Cardiac muscle cell (in vitro differentiated cells and primary cell): ENCODE results near the gene PICALM. TPM values are rescaled to one million over a fixed set of nuclear protein-coding genes. Genes with fewer than 3 reads are reported as not detected.

Experiments
- DNase-seq, 2 donors: peaks; one replicate each; pipeline versions ENCODE4 v3.0.0 to v3.0.0-alpha.2; 2010 to 2017; ENCODE audit warnings: low read depth in 1 of 2, low spot score in 1 of 2
- H3K27ac ChIP-seq: fragments of 200-600 bp; sonication (generic); 2 replicates; pipeline ENCODE4 v1.5.1; 2016
- H3K27me3 ChIP-seq: fragments of 200-600 bp; sonication (generic); 2 replicates; pipeline ENCODE4 v1.6.0; 2016; ENCODE audit warnings: control low read depth
- H3K36me3 ChIP-seq: fragments of 200-600 bp; sonication (generic); 2 replicates; pipeline ENCODE4 v1.5.1; 2016; ENCODE audit warnings: control low read depth
- H3K4me1 ChIP-seq: fragments of 200-600 bp; sonication (generic); 2 replicates; pipeline ENCODE4 v1.8.1; 2017; ENCODE audit warnings: low read depth, mild to moderate bottlenecking, mixed run types
- H3K4me3 ChIP-seq: fragments of 200-600 bp; sonication (generic); 2 replicates; pipeline ENCODE4 v1.5.1; 2016; ENCODE audit warnings: mild to moderate bottlenecking
- H3K9me3 ChIP-seq: fragments of 200-600 bp; sonication (generic); 2 replicates; pipeline ENCODE4 v1.5.1; 2017; ENCODE audit warnings: low read depth, mild to moderate bottlenecking, control low read depth
- polyA plus RNA-seq: library from polyadenylated mRNA; unstranded; fragments of >200 nt; fragmentation: Nextera tagmentation; extraction: Ambion mirVana; gene quantifications from 2 replicates; pipeline ENCODE4 v1.2.1, GENCODE V29; 2016
- total RNA-seq: library from RNA; depleted of rRNA; stranded (reverse); fragments of >200 nt; gene quantifications from 2 replicates; pipeline ENCODE4 v1.2.3, GENCODE V29; 2016
- TF ChIP-seq, protein P1 (sequence below): IDR thresholded peaks from 2 replicates; pipeline ENCODE4 v1.5.1; 2012; ENCODE audit warnings: low read depth, mild to moderate bottlenecking, low read length

The PICALM gene
- total and polyA plus RNA-seq, 2 experiments from 2014 or later, result 49.9 to 110 TPM

GRCh38 chr11:85945296-85945695, 123.6 kb downstream of the PICALM start:
- DNase-seq, result no peak
- no peaks in the 10 kb centered on the region for H3K4me1 ChIP-seq
- TF ChIP-seq, protein P1, sequence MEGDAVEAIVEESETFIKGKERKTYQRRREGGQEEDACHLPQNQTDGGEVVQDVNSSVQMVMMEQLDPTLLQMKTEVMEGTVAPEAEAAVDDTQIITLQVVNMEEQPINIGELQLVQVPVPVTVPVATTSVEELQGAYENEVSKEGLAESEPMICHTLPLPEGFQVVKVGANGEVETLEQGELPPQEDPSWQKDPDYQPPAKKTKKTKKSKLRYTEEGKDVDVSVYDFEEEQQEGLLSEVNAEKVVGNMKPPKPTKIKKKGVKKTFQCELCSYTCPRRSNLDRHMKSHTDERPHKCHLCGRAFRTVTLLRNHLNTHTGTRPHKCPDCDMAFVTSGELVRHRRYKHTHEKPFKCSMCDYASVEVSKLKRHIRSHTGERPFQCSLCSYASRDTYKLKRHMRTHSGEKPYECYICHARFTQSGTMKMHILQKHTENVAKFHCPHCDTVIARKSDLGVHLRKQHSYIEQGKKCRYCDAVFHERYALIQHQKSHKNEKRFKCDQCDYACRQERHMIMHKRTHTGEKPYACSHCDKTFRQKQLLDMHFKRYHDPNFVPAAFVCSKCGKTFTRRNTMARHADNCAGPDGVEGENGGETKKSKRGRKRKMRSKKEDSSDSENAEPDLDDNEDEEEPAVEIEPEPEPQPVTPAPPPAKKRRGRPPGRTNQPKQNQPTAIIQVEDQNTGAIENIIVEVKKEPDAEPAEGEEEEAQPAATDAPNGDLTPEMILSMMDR, result no peak
- no peaks in the 10 kb centered on the region for H3K9me3 ChIP-seq
- H3K27ac ChIP-seq, result no peak overlapping the region
- H3K4me3 ChIP-seq, result no peak overlapping the region
- no peaks in the 10 kb centered on the region for H3K27me3 ChIP-seq
- no peaks in the 10 kb centered on the region for H3K36me3 ChIP-seq

DNA sequence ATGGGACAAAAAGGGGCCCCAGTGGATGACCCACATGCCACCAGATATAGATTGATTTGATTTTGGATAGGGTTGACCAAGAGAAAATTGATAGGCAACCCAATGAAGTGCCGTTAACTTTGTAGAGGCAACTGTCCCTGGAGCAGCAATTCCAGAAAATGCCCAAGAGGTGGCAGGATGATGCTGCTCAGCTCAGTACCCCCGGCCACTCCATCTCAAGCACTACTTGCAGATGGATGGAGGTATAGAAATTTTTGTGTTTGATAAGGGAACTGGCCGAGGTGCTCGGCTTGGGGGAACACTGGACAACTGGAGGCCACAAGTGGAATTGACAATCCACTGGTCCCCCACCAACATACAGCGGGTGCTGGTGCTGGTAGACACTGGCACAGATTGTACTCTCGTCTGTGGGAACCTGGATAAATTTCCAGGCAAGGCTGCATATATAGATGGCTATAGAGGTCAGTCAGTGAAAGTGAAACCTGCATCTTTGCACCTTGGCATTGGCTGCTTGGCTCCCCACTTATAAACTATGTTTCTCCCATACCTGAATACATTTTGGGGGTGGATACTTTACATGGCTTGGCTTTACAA, 127.4 kb downstream of the PICALM start:
- TF ChIP-seq, protein P1, result peak; percentile 78
- Histone ChIP-seq H3K4me1 (no peaks in the 10 kb centered on the region), H3K9me3 (no peaks in the 10 kb centered on the region), H3K27ac (no peak overlapping the region), H3K4me3 (no peak overlapping the region), H3K27me3 (no peaks in the 10 kb centered on the region), H3K36me3 (no peaks in the 10 kb centered on the region)
- peak; percentile 72 to 86 for DNase-seq

DNA sequence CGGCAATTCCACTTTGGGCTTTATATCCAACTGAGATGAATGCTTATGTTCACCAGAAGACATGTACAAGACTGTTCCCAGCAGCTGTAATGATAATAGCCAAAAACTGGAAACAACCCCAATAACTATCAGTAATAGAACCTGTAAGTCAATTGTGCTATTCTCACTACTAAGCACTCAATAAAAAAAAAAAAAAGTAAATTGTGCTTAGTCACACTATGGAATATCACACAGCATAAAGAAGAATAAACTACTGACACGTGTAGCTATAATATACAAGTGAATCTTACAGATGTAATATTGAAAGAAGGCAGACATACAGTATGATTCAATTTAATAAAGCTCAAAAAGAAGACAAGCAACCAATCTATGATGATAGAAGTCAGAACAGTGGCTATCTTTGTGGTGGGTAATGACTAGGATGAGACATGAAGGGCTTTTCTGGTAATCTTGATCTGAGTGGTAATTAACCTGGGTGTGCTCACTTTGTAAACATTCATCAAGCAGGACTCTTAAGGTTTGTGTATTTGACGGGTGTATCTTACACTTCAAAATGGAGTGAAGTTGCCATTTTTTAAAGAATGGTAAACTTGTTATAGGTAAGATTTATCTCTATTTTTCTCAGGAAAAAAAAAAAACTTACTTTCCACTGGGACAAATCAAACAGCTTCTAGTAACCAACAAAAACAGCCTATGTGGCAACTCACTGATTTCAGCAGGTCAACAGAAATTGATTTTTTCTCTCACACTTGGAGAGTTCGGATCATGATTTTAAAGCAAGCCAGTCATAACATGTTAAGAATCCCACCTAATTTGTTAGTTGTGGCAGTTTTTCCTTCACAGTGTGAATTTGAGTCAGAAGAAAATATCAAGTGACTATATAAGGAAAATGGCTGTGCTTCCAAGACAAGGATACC, 129.5 kb downstream of the PICALM start:
- H3K4me1 ChIP-seq, result no peaks in the 10 kb centered on the region
- no peak overlapping the region for H3K4me3 ChIP-seq
- TF ChIP-seq, protein P1, result no peak
- H3K9me3 ChIP-seq, result no peaks in the 10 kb centered on the region
- no peaks in the 10 kb centered on the region for H3K36me3 ChIP-seq
- no peak overlapping the region for H3K27ac ChIP-seq
- no peak for DNase-seq
- H3K27me3 ChIP-seq, result no peaks in the 10 kb centered on the region

DNA sequence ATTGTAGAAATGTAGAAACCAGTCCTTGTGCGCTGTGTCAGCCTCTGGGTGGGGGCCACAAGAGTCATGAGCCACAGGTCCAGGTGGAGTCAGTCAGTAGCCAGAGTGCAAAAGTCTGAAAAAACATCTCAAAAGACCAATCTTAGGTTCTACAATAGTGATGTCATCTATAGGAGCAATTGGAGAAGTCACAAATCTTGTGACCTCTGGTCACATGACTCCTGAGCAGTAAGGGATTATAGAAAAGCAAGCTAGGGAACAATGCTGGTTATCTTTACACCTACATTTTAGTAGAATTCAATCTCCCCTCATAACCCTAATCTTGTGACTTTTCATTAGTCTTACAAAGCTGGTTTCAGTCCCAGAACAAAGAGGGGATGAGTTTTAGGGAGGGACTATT, 131.0 kb downstream of the PICALM start:
- no peak for DNase-seq
- Histone ChIP-seq H3K27me3 (no peaks in the 10 kb centered on the region), H3K9me3 (no peaks in the 10 kb centered on the region), H3K36me3 (no peaks in the 10 kb centered on the region), H3K4me3 (no peak overlapping the region), H3K27ac (no peak overlapping the region), H3K4me1 (no peaks in the 10 kb centered on the region)
- TF ChIP-seq, protein P1, result no peak

DNA sequence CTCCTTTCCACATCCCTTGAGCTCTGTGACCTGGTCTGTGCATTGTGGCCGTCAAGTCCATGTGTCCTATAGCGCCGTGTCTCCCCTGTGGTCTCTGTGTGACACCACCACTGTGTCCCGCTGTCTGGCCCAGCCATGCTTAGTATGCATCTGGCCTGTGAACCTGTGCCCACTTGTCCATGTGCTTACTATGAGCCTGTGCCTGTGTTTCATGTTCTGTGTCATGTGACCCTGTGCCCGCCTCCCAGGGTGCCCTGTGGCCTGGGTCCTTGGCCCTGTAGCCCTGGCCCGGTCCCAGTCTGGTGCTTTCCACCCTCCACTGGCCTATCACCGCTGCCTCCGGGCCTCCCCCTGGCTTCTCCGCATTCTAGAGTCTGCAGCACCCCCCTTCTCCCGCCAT, 133.1 kb downstream of the PICALM start:
- no peak for DNase-seq
- Histone ChIP-seq H3K4me3 (no peak overlapping the region), H3K27me3 (no peaks in the 10 kb centered on the region), H3K4me1 (no peaks in the 10 kb centered on the region), H3K27ac (no peak overlapping the region), H3K9me3 (no peaks in the 10 kb centered on the region), H3K36me3 (no peaks in the 10 kb centered on the region)
- TF ChIP-seq, protein P1, result no peak
